ENCODE data around the gene IGF2BP2.

The IGF2BP2 gene

GRCh38 chr3:185837414-185837813 lies 12.6 kb upstream of the IGF2BP2 start:
- no peak for DNase-seq (ENCODE audit: low read depth in 3 of 3)

DNA sequence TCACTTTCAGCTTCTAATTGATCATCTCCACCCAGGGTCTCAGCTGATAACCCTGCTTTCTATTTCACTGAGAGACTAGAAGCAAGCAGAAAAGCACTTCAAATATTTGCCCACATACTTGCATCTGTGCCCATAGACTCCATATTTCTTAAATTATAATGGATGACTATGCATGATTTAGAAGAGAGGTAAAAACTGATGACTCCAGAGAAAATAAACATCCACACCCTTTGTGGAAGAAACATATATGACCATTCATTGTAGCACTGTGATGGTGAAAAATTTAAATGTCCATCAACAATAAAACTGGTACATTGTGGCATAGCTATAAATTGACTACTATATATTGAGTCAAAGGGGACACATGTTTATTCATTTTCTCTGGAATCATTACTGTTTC lies 7.1 kb upstream of the IGF2BP2 start:
- no peak for DNase-seq (ENCODE audit: low read depth in 3 of 3)

DNA sequence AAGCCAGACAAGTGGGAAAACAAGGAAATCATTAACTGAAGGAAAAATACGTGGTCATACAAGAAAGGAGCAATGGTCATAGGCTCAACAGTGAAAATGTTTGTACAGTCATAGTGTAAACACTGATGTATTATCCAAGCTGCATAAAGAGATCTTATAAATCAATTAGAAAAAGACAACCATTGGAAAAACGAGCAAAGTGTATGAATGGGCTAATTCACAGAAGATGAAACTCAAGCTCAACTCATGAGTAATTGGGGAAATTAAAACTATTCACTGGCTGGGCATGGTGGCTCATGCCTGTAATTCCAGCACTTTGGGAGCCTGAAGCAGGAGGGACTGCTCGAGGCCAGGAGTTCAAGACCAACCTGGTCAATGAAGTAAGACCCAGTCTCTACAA lies 6.4 kb upstream of the IGF2BP2 start:
- DNase-seq (ENCODE audit: low read depth in 3 of 3), result no peak

DNA sequence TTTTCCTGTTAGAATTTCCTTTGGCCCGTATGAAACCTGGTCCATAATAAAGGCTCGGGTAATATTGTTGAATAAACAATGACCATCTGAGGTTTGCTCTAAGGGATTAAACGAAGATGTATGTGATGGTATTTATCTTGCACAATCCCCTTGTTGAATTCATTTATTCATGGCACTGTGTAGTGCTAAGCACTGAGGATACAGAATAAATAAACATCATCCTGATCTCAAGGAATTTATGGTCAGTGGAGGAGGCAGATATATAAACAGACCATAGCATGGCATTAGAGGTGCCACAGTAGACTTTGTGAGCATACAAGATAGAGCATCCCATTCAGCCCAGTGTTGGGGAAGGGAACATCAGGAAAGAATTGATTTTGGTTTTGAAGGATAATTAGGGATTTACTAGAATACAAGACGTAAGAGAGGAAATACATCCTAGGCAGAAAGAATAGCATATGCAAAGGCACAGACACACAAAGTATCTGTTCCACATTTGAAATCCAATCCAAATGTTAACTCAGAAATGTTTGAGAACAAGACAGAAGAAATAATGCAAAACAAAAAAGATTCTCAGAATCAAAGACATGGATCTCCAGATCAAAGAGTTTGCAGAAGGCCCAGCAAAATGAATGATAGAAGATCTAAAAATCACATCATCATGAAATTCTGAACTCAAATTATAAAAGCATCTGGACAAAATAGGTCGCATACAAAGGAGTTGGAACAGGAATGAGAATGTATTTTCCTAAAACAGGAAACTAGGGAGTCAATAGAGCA lies 5.4 kb upstream of the IGF2BP2 start:
- no peak for DNase-seq (ENCODE audit: low read depth in 3 of 3)

DNA sequence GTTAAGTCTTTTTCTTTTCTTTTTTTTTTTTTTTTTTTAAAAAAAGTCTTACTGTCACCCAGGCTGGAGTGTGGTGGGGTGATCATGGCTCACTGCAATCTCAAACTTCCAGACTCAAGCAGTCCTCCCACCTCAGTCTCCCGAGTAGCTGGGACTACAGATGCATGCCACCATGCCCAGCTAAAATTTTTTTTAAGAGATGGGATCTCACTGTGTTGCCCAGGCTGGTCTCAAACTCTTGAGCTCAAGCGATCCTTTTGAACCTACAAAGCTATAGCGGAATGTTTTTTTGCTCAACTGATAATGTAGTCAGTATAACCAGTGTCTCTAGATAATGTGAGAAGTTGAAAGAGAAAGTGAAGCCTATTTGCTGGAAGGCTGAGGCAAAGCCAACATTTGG lies 3.9 kb upstream of the IGF2BP2 start:
- DNase-seq (ENCODE audit: low read depth in 3 of 3), result no peak

DNA sequence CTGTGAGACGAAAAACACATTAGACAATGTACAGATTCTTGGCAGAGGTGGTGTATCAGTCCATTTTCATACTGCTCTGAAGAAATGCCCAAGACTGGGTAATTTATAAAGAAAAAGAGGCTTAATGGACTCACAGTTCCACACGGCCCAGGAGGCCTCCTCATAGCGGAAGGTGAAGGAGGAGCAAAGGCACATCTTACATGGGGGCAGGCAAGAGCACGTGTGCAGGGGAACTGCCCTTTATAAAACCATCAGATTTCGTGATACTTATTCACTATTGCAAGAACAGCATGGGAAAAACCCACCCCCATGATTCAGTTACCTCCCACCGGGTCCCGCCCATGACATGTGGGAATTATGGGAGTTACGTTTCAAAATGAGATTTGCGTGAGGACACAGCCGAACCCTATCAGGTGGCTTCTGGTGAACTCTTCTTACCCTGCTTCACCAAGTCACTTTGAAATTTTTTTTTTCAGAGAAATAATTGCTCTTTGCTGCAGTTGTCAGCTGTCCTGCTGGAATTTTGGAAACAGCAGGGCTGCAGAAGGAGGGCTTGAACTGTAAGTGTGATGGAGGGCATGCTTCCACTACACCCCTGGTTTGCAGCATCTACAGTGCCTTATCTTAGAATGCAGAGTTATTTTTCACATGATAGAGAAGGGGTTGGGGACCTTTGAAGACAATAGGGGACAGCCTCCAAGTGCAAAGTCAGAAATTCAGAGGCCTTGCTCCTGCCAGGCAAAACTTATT lies 2.9 kb upstream of the IGF2BP2 start:
- no peak for DNase-seq (ENCODE audit: low read depth in 3 of 3)

- peak in 1 of 3 experiments; percentile 48 for DNase-seq (ENCODE audit: low read depth in 3 of 3)
Measured at GRCh38 chr3:185825639-185826481, 1.0 kb upstream of the IGF2BP2 start.

DNA sequence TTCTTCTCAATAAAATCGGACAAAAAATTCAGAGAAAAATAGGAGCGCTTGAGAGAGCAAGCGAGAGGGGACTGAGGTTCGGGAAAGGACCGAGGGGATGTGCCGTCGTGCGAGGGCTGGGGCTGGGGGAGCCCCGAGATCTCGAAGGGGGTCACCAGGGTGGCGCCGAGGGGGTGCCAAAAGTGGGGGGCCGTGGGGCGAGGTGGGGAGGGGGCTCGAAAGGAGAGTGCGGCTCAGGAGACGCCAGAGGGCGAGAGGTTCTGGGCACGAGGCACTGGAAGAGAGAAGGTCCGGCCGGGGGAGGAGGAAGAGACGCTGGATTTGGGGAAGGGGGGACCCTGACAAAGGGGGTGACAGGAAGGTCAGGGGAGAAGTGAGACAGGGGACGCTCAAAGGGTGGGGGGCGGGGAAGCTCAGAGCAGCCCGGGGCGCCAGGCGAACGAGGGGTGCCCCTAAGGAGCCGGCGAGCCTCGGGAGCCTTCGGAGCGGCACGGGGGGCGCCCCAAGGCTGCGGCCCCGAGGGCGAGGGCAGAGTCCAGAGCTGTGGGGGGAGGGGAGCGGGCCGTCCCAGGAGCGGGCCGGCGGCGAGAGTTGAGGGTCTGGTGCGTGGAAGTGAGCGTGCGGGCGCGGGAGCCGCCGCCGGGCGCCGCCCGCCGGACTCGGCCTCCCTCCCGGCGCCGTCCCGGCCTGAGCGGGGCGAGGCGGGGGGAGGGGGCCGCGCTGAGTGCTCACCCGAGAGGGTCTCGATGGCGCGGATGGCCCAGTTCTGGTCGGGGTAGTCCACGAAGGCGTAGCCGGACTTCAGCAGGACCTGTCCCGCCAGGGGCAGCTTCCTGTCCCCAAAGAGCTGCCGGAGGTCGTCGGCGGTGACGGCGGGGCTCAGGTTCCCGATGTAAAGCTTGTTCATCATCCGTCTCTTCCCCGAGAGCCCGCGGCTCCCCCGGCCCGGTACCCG lies 514 bp downstream of the IGF2BP2 start:
- no peak for DNase-seq (ENCODE audit: low read depth in 3 of 3)

DNA sequence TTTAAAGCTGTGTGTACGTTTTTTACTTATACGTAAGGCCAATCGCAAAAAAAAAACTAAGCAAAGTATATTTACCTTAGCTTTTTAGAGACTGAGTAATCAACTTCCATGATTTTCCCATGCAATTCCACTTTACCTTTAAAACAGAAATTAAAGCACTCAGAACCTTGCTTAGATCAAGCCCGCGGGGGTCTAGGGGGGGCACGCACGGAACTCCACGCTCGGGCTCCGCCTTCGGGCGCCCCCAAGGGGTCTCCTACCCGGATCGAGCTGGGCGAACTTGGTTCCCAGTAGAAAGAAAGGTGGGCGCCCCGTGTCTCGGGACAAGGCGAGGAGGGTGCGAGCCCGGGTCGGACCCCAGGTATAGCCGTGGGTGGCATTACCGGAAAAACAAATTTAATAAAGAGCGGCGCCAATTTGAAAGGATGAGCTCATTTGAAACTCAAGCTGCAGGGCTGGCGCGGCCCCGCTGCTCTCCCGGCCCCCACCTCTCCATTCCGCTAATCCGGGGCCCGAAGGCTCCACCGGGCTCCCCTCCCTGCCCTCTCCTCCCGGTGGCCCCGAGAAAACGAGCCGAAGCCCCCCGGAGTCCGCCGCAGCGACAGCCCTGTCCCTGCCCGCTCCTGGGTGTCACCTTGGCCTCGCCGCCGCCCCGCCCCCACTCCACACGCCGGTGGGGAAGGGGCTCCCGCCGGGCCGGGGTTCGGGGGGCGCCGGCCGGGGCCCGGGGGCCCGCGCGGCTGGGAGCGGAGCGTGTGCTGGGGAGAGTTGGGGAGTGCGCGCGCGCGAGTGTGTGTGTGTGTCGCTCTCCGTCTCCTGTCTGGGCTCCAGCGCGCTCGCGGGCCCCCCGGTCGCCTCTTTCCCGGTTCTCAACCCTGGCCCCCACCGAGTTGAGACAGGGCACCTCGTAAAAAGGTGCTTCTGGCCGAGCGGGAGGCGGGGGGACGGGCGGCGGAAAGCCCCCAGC lies 1.5 kb downstream of the IGF2BP2 start:
- DNase-seq (ENCODE audit: low read depth in 3 of 3), result peak in 1 of 3 experiments; percentile 20

DNA sequence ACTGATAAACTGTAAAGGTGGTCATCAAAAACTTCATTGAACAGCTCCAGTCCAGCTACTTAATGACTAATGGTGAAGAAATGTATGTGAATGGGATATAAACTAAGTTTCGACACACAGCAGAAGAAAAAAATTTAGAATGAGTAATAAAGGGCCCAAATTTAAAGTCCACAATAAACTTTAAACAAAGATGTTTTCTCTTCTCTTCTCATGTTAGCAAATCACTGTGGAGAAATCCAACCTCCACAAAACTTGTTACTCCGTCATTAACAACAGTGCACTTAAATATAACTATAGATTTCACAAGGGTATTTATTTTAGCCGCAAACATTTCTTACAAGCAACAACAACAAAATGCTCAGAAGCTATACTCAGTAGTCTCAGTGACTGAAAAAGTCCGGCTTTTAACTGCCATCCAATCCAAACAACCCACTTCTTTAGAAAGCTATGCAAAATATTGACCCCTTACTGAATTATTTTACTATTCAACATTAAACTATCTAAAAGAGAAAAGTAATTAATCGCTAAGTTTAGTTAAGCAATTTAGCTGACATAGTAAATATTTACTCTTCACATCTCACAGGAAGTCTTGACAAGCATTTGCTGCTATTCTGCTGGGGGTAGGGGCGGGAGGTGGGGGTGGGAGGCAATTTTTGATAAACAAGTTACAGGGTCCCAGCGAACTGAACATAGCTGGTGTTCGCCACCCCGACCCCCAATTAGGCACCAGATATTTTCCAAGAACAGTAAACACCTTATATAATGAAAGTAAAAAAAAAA lies 2.4 kb downstream of the IGF2BP2 start:
- DNase-seq (ENCODE audit: low read depth in 3 of 3), result no peak

- no peak for DNase-seq (ENCODE audit: low read depth in 3 of 3)
Measured at GRCh38 chr3:185820973-185821758, 3.7 kb downstream of the IGF2BP2 start.

DNA sequence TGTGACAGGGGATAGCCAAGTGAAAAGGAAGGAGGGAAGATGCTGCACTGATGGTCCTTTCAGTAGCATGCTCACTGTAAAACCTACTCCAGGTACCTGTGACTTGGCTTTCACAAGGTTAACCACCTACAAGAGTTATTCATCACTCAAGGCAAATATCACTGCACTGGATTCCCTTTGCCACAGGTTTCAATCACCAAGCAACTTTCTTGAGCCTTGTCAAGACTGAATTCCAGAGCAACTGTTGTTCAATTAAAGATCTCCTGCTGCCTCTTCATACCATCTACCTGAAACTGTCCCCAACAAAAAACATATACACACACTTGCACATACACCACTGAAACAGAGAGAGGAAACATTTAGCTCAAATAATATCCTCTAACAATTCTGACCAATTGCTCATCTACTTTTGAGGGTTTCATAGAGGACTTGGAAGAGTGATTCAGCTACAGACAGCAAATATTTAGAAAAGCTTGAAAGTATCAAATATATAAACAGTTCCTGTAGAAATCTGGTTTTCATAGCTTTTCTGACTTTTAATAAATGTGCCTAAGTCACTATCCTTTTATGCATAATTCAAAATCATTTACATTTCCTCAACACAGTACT lies 6.5 kb downstream of the IGF2BP2 start:
- DNase-seq (ENCODE audit: low read depth in 3 of 3), result no peak

- no peak for DNase-seq (ENCODE audit: low read depth in 3 of 3)
Measured at GRCh38 chr3:185815391-185816282, 9.2 kb downstream of the IGF2BP2 start.

DNA sequence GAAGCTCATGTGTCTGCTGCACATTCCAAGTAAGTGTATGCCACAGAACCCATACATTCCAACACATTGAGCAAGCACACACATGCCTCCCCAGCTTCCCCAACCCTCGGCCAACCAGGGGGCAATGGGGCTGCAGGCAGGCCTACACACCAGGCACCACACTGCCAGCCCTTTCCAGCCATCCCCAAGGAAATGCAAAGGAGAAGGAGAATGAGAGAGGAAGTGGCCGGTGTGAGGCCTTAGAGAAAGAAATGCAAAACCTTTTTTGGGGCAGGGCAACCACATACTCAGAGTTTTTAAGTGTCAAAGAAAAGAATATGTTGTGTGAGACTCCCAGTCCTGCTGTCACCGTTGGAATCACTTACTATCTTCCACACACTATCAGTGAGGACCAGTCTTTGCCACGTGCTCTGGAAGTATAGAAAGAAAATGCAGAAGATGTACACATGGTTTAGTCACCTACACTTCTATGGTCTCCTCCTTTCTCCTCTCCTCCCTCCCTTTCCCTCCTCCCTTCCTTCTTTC lies 11.1 kb downstream of the IGF2BP2 start:
- no peak for DNase-seq (ENCODE audit: low read depth in 3 of 3)

- no peak for DNase-seq (ENCODE audit: low read depth in 3 of 3)
Measured at GRCh38 chr3:185813205-185813604, 11.6 kb downstream of the IGF2BP2 start.

DNA sequence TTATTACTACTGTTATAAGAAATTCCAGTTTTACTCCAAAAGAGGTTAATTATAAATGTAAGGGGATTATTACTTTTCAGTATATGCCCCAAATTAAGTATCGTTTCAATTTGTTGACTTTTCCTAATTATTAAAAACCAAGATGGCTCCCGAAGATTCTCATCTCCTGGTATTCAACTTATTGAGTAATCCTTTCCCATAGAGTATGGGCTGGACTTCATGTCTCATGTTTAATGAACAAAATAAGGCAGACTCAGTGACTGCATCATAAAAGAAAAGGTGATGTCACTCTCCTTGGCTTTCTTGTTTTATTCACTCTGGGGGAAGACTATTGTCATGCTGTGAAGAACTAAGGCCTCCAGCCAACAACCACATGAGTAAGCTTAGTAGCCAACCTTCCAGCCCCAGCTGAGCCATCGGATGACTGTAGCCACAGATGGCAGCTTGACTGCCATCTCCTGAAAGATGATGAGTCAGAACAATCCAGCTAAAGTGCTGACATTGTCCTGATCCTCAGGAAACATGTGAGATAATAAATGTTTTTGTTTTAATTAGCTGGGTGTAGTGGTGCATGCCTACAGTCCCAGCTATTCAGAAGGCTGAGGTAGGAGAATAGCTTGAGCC lies 17.3 kb downstream of the IGF2BP2 start:
- no peak for DNase-seq (ENCODE audit: low read depth in 3 of 3)

Measured in stimulated activated CD4-positive, alpha-beta T cell treated with anti-CD3 and anti-CD28 coated beads, TNF-alpha, amount 100 ng/mL, for 24 hours (primary cell).